NCI-H2107 (cell line): ENCODE measurements around the gene THBS2.
"Not testable (repeated sequence)": the region's sequence is repeated elsewhere in the genome, so short reads cannot be mapped to it uniquely, and the experiment has no call there.

Experiments
- DNase-seq: peaks from one replicate; lab custom pipeline; 2025; lab: John Stamatoyannopoulos, UW

Gene THBS2

DNA sequence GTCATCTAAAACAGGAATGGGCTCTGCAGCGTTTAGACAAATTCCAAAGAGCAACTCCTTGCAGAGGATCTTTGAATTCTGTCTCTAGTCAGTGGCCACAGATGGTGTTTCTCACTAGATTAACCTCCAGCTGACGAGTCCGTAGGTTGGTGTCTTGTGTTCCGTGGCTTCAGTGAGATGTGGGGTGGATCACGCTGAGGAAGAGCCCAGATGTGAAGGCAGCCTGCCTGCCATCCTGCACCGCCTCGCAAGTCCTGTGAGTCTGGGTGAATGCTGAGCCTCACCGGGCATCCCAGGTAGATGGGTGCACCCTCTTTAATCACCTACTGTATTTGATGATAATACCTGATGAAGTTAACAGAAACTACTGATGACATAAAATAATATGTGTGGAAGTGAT is 70.4 kb downstream of the THBS2 start:
- no peak for DNase-seq

DNA sequence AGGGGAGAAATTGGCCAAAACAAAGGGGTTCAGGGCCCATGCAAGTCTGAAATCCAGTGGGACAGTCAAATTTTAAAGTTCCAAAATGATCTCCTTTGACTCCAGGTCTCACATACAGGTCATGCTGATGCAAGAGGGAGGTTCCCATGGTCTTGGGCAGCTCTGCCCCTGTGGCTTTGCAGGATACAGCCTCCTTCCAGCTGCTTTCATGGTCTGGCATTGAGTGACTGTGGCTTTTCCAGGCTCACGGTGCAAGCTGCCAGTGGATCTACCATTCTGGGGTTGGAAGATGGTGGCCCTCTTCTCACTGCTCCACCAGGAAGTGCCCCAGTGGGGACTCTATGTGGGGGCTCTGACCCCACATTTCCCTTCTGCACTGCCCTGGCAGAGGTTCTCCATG is 73.8 kb downstream of the THBS2 start:
- not testable (repeated sequence) for DNase-seq

DNA sequence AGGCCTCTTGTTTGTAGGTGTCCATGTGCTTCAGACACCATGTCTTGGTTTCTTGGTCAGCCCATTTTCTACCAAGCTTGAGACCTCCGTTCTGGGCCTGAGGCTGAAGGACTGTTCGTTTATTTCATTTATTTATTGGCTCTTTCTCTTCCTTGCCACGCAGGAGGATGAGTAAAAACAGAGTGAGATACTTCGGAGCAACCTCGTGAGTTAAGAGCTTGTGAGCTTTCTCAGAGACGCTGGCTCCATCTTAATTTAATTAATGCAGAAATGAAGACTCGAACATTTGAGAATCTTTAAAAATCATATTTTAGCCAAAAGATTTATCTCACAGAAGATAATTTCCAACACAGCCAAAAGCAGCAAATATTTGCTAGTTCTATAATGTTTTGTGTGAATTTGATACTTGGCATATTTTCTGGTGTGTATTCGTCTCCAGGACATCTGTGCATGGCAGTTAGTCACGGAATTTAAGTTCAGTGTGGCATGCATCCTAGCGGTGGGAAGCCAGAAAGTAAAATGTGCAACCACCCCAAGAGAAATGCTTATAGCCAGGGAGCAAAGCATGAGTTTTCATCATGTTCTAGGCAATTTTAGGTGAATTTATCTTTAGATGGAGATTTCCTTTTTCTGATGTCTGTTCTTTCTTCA is 76.0 kb downstream of the THBS2 start:
- DNase-seq = no peak

- DNase-seq = no peak
These were observed 77.2 kb downstream of the THBS2 start for GRCh38 chr6:169176361-169176991.

DNA sequence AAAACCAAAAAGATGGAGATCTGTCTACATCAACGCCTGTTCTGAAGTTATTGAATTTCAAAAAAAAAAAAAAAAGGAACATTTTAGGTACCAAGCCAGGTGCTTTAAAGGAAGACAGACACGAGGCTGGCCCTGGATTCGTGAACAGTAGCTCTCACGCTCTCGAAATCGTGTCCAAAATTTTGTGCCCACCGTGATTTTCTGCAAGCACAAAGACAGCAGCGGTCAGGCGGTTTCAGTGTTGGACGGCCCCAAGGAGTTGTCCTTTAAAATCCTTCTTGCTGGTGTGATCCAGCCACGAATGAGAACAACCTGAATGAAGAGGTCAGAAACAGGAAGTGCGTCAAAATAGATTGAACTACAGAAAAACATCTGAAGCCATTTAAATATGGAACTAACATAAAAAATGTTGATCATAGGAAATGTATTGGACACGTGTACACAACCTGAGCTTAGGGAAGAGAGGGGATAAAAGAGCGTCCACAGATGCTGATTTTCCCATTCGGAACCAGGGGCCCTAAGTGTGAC is 78.2 kb downstream of the THBS2 start:
- DNase-seq = no peak

- no peak for DNase-seq
These were observed 78.9 kb downstream of the THBS2 start for GRCh38 chr6:169174516-169175359.

DNA sequence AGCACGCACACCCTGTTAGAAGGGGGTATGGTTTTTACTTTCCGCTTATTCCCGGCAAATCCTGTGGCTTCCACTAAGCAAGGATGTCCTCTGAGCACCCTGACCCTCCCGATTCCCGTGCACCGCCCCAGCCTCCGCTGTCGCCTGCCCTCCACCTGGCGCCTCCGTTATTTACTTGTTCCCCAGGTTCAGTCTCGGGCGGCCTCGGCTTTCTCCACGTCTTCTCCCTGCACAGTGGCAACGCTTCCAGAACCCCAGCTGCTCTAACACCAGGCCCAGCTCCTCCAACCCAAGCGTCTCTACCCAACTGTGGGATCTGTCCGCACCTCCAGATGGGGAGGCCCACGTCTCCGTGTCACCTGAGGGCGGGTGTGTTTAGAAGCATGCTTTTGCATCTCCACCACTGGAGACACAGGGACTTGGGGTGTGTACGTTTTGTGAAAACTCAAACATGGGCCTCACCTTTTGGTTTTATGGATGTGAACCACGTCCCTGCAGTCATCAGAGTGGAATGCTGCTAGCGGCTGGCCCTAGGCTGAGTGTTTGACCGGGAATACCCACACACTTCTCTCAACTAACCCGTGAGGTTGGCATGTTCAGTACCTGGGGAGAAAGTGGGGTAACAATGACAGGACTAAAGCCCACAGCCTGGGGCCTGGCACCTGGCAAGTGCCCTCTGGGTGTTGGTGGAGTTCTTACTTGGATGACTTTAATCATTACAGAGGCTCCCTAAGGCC is 79.9 kb downstream of the THBS2 start:
- DNase-seq = no peak

DNA sequence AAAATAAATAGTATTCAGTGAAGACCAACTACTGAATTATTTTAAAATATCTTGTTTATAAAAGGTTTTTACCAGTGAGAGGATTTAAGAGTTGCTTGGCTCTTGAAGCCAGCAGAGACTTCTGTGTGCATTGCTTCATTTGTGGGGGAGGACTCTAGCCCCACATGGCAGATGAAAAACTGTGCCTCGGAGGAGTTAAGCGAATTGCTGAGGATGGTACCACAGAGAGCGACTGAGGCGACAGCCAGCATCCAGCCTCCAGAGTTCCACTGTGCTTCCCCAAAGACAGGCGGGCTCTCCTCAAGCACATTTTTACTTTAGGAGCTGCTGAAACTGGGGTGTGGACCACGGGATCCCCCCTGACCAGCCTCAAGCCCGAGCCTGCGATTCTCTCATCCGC is 80.7 kb downstream of the THBS2 start:
- DNase-seq = no peak

DNA sequence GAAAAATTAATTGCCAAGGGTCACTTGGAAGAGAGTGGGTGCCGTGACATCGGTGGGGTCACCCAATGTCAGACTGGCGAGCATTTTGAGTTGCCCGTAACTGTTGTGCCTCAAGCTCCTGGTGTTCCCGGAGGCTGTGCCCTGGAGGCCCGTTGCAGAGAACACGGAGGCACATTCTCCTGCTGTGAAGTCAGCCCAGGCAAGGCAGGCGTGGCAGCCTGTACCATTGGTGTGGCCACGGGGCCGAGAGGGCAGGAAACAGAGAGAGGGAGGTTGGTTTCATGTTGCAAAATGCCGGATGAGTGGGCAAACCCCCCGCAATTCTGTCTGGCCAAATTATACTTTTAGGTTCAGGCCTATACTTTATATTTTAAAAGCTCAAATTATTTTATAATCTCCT is 81.2 kb downstream of the THBS2 start:
- DNase-seq = no peak

DNA sequence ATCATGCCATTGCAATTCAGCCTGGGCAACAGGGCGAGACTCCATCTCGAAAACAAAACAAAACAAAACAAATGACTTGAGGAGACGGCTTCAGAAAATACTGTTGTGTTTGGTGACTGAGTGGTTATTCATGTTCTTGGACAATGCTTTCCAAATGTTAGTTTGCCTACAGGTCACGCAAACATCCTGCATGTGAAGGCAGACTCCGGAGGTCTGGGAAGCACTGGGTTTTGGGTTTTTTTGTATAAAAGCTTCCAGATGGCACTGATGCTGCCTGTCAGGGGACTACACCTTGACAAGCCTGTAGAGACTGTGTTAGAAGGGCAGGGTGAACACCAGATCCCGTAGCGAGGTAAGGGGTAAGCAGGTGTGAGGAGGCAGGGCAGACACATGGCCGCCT is 81.7 kb downstream of the THBS2 start:
- no peak for DNase-seq

GRCh38 chr6:169171016-169171415 is 82.6 kb downstream of the THBS2 start:
- DNase-seq = no peak

GRCh38 chr6:169170583-169170955 is 83.1 kb downstream of the THBS2 start:
- no peak for DNase-seq

DNA sequence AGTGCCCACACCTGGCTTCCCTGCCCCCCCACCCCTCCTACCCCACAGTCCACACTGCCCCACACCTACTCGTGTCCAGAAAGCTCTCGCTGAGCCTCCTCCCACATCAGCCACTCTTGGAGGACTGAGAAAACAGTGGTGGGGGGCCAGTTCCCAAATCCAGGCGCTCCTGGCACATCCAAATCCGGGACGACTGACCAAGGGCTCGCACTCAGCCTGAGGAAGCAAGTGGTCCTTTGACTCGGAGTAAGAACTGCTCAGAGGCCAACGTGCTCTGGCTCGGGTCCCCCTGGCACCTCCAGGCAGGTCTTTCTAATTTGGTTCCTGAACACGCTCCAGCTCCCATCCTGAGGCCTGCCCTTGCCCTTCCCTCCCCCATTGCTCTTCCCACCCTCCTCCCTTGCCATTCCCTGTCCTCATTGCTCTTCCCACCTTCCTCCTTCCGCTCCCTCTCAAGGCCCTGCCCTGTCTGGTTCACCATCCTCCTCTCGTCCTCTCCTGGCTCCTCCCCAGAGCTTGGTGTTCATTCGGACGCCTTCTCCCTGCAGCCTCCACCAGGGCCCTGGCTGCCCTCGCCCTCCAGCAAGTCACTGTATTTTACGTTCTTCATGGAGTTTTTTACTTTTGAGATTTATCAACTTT is 83.6 kb downstream of the THBS2 start:
- no peak for DNase-seq

- DNase-seq = no peak
These were observed 84.3 kb downstream of the THBS2 start for GRCh38 chr6:169169375-169169774.

DNA sequence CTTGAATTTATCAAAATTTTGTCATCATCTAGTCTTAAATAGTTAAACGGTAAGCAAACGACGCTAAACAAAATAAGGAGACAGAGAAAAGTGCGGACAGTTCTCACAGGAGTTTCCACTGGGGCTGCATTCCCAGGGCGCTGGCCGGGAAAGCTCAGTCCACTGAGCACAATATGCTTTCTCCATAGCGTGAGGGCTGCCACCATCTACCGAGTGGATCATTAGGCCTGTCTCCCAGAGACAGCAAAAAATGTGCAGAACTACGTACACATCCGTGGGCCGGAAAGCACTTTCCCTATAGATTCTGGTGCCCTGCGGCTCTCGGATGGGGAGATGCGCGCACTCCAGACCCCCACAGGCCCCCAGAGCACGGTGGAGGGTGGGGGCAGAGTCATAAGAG is 84.9 kb downstream of the THBS2 start:
- DNase-seq = no peak

- DNase-seq = no peak
These were observed 85.4 kb downstream of the THBS2 start for GRCh38 chr6:169168302-169168630.

- DNase-seq = no peak
These were observed 85.9 kb downstream of the THBS2 start for GRCh38 chr6:169167581-169168301.

DNA sequence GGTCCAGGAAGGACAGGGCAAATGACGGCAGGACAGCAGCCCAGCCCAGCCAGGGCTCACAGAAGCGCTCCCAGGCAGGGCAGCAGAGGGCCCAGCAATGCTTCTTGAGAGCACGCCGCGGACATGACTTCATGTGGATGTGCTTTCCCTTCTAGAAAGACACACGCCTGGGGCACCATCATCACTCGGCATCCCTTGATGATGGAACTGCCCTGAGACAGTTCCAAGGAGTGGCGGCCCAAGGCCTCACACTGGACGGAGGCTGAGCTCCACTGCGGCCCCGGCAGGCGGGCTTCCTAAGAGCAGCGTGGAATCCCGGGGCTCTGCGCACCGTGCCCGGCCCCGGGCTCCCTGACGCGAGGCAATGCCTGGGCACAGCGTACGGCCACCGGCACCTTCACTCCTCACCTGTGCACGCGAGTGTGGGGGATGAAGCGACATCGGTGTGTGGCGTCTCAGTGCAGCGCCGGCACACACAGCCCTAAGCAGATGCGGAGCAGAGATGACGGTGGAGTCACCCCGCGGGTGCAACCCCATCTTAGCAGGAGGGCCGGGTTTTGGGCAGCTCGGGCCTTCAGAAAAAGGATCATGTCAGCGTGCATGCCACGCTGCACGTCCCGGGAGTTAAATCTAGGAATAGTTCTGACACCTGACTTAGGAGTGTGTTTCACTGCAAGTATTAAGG is 86.6 kb downstream of the THBS2 start:
- DNase-seq = no peak
